H1 (cell line): Measurements from ENCODE around the gene PPA1. TPM values are rescaled to one million over a fixed set of nuclear protein-coding genes. Genes with fewer than 3 reads are reported as not detected.

Source experiments
- CTCF ChIA-PET: fragments of 300-600 bp; sonication (Branson Sonifier 250); formaldehyde crosslinking; loops from one replicate; lab custom pipeline; 2021; ENCODE audit not compliant: partially characterized antibody; lab: Charles Lee
- POLR2A ChIA-PET: fragments of 300-600 bp; sonication (Branson Sonifier 250); formaldehyde crosslinking; loops from one replicate; lab custom pipeline; 2021; ENCODE audit warnings: inconsistent platforms; ENCODE audit not compliant: partially characterized antibody; lab: Charles Lee
- DNase-seq, 2 experiments: peaks; one replicate each; pipeline versions ENCODE4 v3.0.0 to v3.0.0-alpha.2; 2010 to 2022; ENCODE audit warnings: low spot score in 2 of 2, low read depth in 1 of 2, mixed read lengths in 1 of 2
- FAIRE-seq: peaks from 2 replicates; lab custom pipeline; 2011; peaks lifted over from hg19 to GRCh38; lab: Jason Lieb, UNC
- H2AFZ ChIP-seq: 2 replicates; pipeline ENCODE4 v1.8.1; 2012; ENCODE audit warnings: low read length, inconsistent platforms
- H2AK5ac ChIP-seq: 2 replicates; pipeline ENCODE4 v1.6.1; 2013; ENCODE audit warnings: low read depth, low read length
- H2BK120ac ChIP-seq: replicated peaks from 2 replicates; pipeline ENCODE3; 2013; ENCODE audit warnings: low read depth, low read length, inconsistent platforms
- H2BK12ac ChIP-seq: 2 replicates; pipeline ENCODE4 v1.6.1; 2013; ENCODE audit warnings: low read depth, low read length
- H2BK15ac ChIP-seq: 2 replicates; pipeline ENCODE4 v1.6.1; 2013; ENCODE audit warnings: low read length
- H2BK20ac ChIP-seq: 2 replicates; pipeline ENCODE4 v1.6.1; 2013; ENCODE audit warnings: low read length
- H2BK5ac ChIP-seq: 2 replicates; pipeline ENCODE4 v1.6.1; 2013; ENCODE audit warnings: low read depth, low read length
- H3K14ac ChIP-seq: 2 replicates; pipeline ENCODE4 v1.6.1; 2013; ENCODE audit warnings: inconsistent platforms; ENCODE audit not compliant: insufficient read length
- H3K18ac ChIP-seq: 2 replicates; pipeline ENCODE4 v1.6.1; 2013; ENCODE audit warnings: low read length; ENCODE audit errors: extremely low read depth
- H3K23ac ChIP-seq: 2 replicates; pipeline ENCODE4 v1.6.1; 2013; ENCODE audit warnings: inconsistent platforms; ENCODE audit not compliant: insufficient read length
- H3K23me2 ChIP-seq: 2 replicates; pipeline ENCODE4 v1.6.1; 2013; ENCODE audit warnings: low read depth, low read length
- H3K27ac ChIP-seq: 2 replicates; pipeline ENCODE4 v1.6.1; 2011; ENCODE audit warnings: low read depth, low read length, inconsistent platforms
- H3K27me3 ChIP-seq, 4 experiments: replicated peaks in 1 of 4; 1 replicate in 1 of 4; 2 replicates in 3 of 4; pipeline versions ENCODE4 v1.6.1 to v1.8.1; 2011 to 2013; ENCODE audit warnings: low read length in 3 of 4, mild to moderate bottlenecking in 3 of 4, inconsistent platforms in 2 of 4, mixed read lengths in 2 of 4, moderate library complexity in 1 of 4; ENCODE audit not compliant: control insufficient read depth in 3 of 4, insufficient read depth in 3 of 4; ENCODE audit errors: extremely low read depth in 1 of 4
- H3K36me3 ChIP-seq, 4 experiments: 2 replicates each; pipeline versions ENCODE4 v1.6.1 to v1.8.1; 2011 to 2013; ENCODE audit warnings: mild to moderate bottlenecking in 4 of 4, low read length in 3 of 4, moderate library complexity in 2 of 4, control low read depth in 1 of 4, inconsistent platforms in 1 of 4; ENCODE audit not compliant: insufficient read depth in 4 of 4, control insufficient read depth in 2 of 4
- H3K4ac ChIP-seq: replicated peaks from 2 replicates; pipeline ENCODE3; 2013; ENCODE audit warnings: low read length, low read depth, mixed read lengths, inconsistent platforms; ENCODE audit not compliant: insufficient read length
- H3K4me1 ChIP-seq, 4 experiments: replicated peaks in 1 of 4; 1 replicate in 1 of 4; 2 replicates in 3 of 4; pipeline versions ENCODE4 v1.6.1 to v1.8.1; 2011 to 2013; ENCODE audit warnings: low read length in 3 of 4, inconsistent platforms in 2 of 4, mixed read lengths in 1 of 4; ENCODE audit not compliant: insufficient read depth in 4 of 4, control insufficient read depth in 3 of 4
- H3K4me2 ChIP-seq, 2 experiments: 2 replicates each; pipeline versions ENCODE4 v1.6.1 to v1.8.1; 2011 to 2013; ENCODE audit warnings: low read depth in 2 of 2, low read length in 2 of 2, control low read depth in 1 of 2, inconsistent platforms in 1 of 2, mild to moderate bottlenecking in 1 of 2; ENCODE audit not compliant: insufficient read depth in 1 of 2
- H3K4me3 ChIP-seq, 4 experiments: fragments of 200-600, 300-600 bp in 1 of 4; sonication (generic), shearing (Covaris generic), sonication (Bioruptor Twin) in 1 of 4; 2 replicates each; pipeline versions ENCODE4 v1.5.1 to v1.8.1; 2011 to 2016; ENCODE audit warnings: low read length in 4 of 4, low read depth in 3 of 4, control low read depth in 2 of 4, inconsistent platforms in 2 of 4, mild to moderate bottlenecking in 2 of 4, mixed read lengths in 1 of 4, moderate library complexity in 1 of 4; ENCODE audit not compliant: insufficient read depth in 2 of 4; ENCODE audit errors: extremely low read depth in 1 of 4
- H3K56ac ChIP-seq: replicated peaks from 2 replicates; pipeline ENCODE3; 2013; ENCODE audit warnings: low read depth, mild to moderate bottlenecking, mixed read lengths, low read length, inconsistent platforms; ENCODE audit not compliant: insufficient read length
- H3K79me1 ChIP-seq: 2 replicates; pipeline ENCODE4 v1.6.1; 2013; ENCODE audit warnings: low read depth, low read length, control low read depth
- H3K79me2 ChIP-seq, 2 experiments: 2 replicates each; pipeline versions ENCODE4 v1.6.1 to v1.8.1; 2012 to 2013; ENCODE audit warnings: low read length in 2 of 2, mild to moderate bottlenecking in 2 of 2, inconsistent platforms in 1 of 2; ENCODE audit not compliant: insufficient read depth in 2 of 2, control insufficient read depth in 1 of 2
- H3K9ac ChIP-seq, 4 experiments: replicated peaks in 1 of 4; 1 replicate in 1 of 4; 2 replicates in 3 of 4; pipeline versions ENCODE4 v1.6.1 to v1.8.1; 2011 to 2013; ENCODE audit warnings: low read depth in 3 of 4, low read length in 3 of 4, control low read depth in 2 of 4, mild to moderate bottlenecking in 2 of 4, moderate library complexity in 2 of 4, inconsistent platforms in 1 of 4; ENCODE audit errors: extremely low read depth in 1 of 4
- H3K9me3 ChIP-seq, 2 experiments: 2 replicates each; pipeline versions ENCODE4 v1.6.1 to v1.8.1; 2012 to 2013; ENCODE audit warnings: mild to moderate bottlenecking in 2 of 2, moderate library complexity in 2 of 2, control low read depth in 1 of 2, inconsistent platforms in 1 of 2, low read depth in 1 of 2, low read length in 1 of 2, mixed read lengths in 1 of 2; ENCODE audit not compliant: insufficient read depth in 2 of 2
- H4K20me1 ChIP-seq, 2 experiments: replicated peaks in 1 of 2; 2 replicates each; pipeline versions ENCODE3 to v1.8.1; 2011 to 2013; ENCODE audit warnings: inconsistent platforms in 2 of 2, low read length in 2 of 2, mild to moderate bottlenecking in 1 of 2; ENCODE audit not compliant: insufficient read depth in 2 of 2, control insufficient read depth in 1 of 2
- H4K5ac ChIP-seq: 2 replicates; pipeline ENCODE4 v1.6.1; 2013; ENCODE audit warnings: low read length, low read depth, mixed read lengths, inconsistent platforms; ENCODE audit not compliant: insufficient read length
- H4K8ac ChIP-seq: 2 replicates; pipeline ENCODE4 v1.8.0; 2013; ENCODE audit warnings: mild to moderate bottlenecking, moderate library complexity, low read length, inconsistent platforms; ENCODE audit not compliant: insufficient read depth; ENCODE audit errors: extremely low read depth
- H4K91ac ChIP-seq: replicated peaks from 2 replicates; pipeline ENCODE3; 2013; ENCODE audit warnings: low read length, mixed read lengths, inconsistent platforms; ENCODE audit not compliant: insufficient read length
- CBX5 ChIP-seq: fragments of 300-800, 300-1000 bp; sonication (generic); IDR thresholded peaks from 2 replicates; pipeline ENCODE4 v1.7.1; 2016; ENCODE audit warnings: antibody characterized with exemption, low read length, low read depth
- CHD2 ChIP-seq: IDR thresholded peaks from 2 replicates; pipeline ENCODE4 v1.6.1; 2012; ENCODE audit warnings: low read length, improper control_type of control experiment
- CREB1 ChIP-seq: IDR thresholded peaks from 2 replicates; pipeline ENCODE4 v1.6.1; 2012; ENCODE audit warnings: inconsistent platforms
- EP300 ChIP-seq, 2 experiments: IDR thresholded peaks; 1 replicate in 1 of 2; 2 replicates in 1 of 2; pipeline ENCODE4 v1.6.1; 2011 to 2012; ENCODE audit warnings: low read depth in 2 of 2, low read length in 2 of 2, mild to moderate bottlenecking in 2 of 2, borderline replicate concordance in 1 of 2, inconsistent platforms in 1 of 2, moderate library complexity in 1 of 2
- FOSL1 ChIP-seq: IDR thresholded peaks from 2 replicates; pipeline ENCODE4 v1.6.1; 2011; ENCODE audit warnings: mild to moderate bottlenecking, low read depth, low read length, moderate library complexity; ENCODE audit not compliant: insufficient read depth
- GABPA ChIP-seq: IDR thresholded peaks from 2 replicates; pipeline ENCODE4 v1.6.1; 2011; ENCODE audit warnings: mild to moderate bottlenecking, low read length, moderate library complexity, borderline replicate concordance; ENCODE audit not compliant: insufficient read depth
- GTF2F1 ChIP-seq: IDR thresholded peaks from 2 replicates; pipeline ENCODE4 v1.6.1; 2012; ENCODE audit warnings: low read depth, low read length, improper control_type of control experiment, borderline replicate concordance
- HDAC2 ChIP-seq, 2 experiments: fragments of 300-600 bp in 1 of 2; sonication (generic) in 1 of 2; IDR thresholded peaks; 2 replicates each; pipeline ENCODE4 v1.6.1; 2011 to 2012; ENCODE audit warnings: low read depth in 2 of 2, low read length in 2 of 2, mild to moderate bottlenecking in 2 of 2, moderate library complexity in 2 of 2, borderline replicate concordance in 1 of 2, inconsistent platforms in 1 of 2
- JUN ChIP-seq: IDR thresholded peaks from 2 replicates; pipeline ENCODE4 v1.6.1; 2011; ENCODE audit warnings: low read depth, mild to moderate bottlenecking, improper control_type of control experiment, low read length
- MAFK ChIP-seq: IDR thresholded peaks from 2 replicates; pipeline ENCODE4 v1.6.1; 2012; ENCODE audit warnings: low read depth, mild to moderate bottlenecking, improper control_type of control experiment, low read length
- NRF1 ChIP-seq: IDR thresholded peaks from 2 replicates; pipeline ENCODE4 v1.6.1; 2011; ENCODE audit warnings: mild to moderate bottlenecking, low read depth, low read length, improper control_type of control experiment
- RNF2 ChIP-seq: fragments of 200-900, 300-1000 bp; sonication (generic); IDR thresholded peaks from 2 replicates; pipeline ENCODE4 v1.7.1; 2016; ENCODE audit warnings: borderline replicate concordance, low read depth, mild to moderate bottlenecking, antibody characterized with exemption, low read length; ENCODE audit not compliant: poor library complexity, severe bottlenecking; ENCODE audit errors: missing control alignments
- SP1 ChIP-seq: IDR thresholded peaks from 2 replicates; pipeline ENCODE4 v1.6.1; 2011; ENCODE audit warnings: low read depth, low read length
- SUZ12 ChIP-seq: fragments of 200-600 bp; sonication (generic); IDR thresholded peaks from 2 replicates; pipeline ENCODE4 v1.6.1; 2012; ENCODE audit warnings: mild to moderate bottlenecking, inconsistent platforms, low read length, moderate library complexity, mixed read lengths
- WGBS, 2 experiments: shearing (Covaris generic) in 1 of 2; methylation state at CpG; one replicate each; pipeline versions ENCODE4 v1.1.6 to v1.1.7; 2013 to 2015; ENCODE audit warnings: low lambda C conversion rate in 2 of 2, mixed read lengths in 2 of 2, inconsistent platforms in 1 of 2, low coverage in 1 of 2, missing lambda C conversion rate in 1 of 2; ENCODE audit not compliant: insufficient replicate concordance in 2 of 2, insufficient coverage in 1 of 2, insufficient read length in 1 of 2; ENCODE audit errors: extremely low coverage in 1 of 2, missing lambda C conversion rate in 1 of 2; 5-methylcytosine and 5-hydroxymethylcytosine counted together
- polyA plus RNA-seq, 7 experiments: library from polyadenylated mRNA; depleted of rRNA in 3 of 7; stranded (reverse) in 5 of 7; unstranded in 2 of 7; fragments of >200 nt in 5 of 7; fragments of 200-250 nt in 2 of 7; gene quantifications; 1 replicate in 5 of 7; 2 replicates in 1 of 7; 4 replicates in 1 of 7; pipeline versions ENCODE4 v1.2.1 to v1.2.3, GENCODE V29; 2011 to 2013; ENCODE audit warnings: missing spikeins in 2 of 7, mixed read lengths in 2 of 7
- total RNA-seq: library from RNA; stranded (reverse); fragmentation: NEBNext Ultra II Directional; extraction: Animal tissue kit (Norgen Biotek cat#: 25700); gene quantifications from 2 replicates; pipeline ENCODE4 v1.2.1, GENCODE V29; 2021

The PPA1 gene
- total and polyA plus RNA-seq, 2 of the 8 experiments (the other 6 are each of a cell fraction or from before 2014, with no cell fraction given), result 77.0 to 191 TPM

DNA sequence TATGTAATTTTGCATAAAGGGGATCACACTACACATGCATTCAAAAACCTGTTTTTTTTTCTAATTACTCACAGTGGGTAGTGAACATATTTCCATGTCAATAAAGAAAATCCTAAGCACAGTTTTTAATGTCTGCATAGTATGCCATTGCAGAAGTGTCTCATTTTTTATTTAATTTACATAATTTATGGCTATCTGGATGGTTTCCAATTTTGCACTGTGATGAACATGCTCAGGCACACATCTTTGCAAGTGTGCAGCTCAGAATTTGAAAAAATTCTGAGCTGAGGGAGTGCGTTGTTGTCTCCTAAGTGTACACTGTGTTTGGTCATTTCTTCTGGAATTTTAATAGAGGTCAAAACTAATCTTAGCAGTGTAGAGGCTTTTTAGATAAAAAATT, 48.4 kb upstream of the PPA1 start:
- ChIA-PET POLR2A (no interaction called here), CTCF (interaction anchor here (1.1 to 2.8 kb wide), 6 partner anchors 10 to 83 kb away, joined by 3 to 31 read pairs (median 5); no protein-coding TSS in a partner anchor)
- H3K9ac ChIP-seq, result no peak overlapping the region
- FAIRE-seq (no peak), DNase-seq (no peak)
- no peak overlapping the region for H4K5ac ChIP-seq
- H3K23me2 ChIP-seq, result peaks cover 9% of the 10 kb centered on the region; the same call in 1 of the 2 replicates
- H3K56ac ChIP-seq, result no peak overlapping the region
- no peak overlapping the region for H3K27ac ChIP-seq
- no peak overlapping the region for H3K4ac ChIP-seq
- no peak overlapping the region for H3K4me2 ChIP-seq
- no peak overlapping the region for H3K14ac ChIP-seq
- no peaks in the 10 kb centered on the region for H3K36me3 ChIP-seq
- no peaks in the 10 kb centered on the region for H3K9me3 ChIP-seq
- H3K79me1 ChIP-seq, result no peaks in the 10 kb centered on the region
- H3K4me3 ChIP-seq, result no peak overlapping the region
- no peak overlapping the region for H2BK12ac ChIP-seq
- no peak overlapping the region for H4K91ac ChIP-seq
- no peaks in the 10 kb centered on the region for H3K79me2 ChIP-seq
- H3K18ac ChIP-seq, result no peak overlapping the region
- peaks cover 14 to 36% (median 23%) of the 10 kb centered on the region in 4 experiments for H3K27me3 ChIP-seq
- no peak overlapping the region for H4K8ac ChIP-seq
- no peak overlapping the region for H2BK5ac ChIP-seq
- H2BK15ac ChIP-seq, result no peak overlapping the region
- no peaks in the 10 kb centered on the region for H4K20me1 ChIP-seq
- no peaks in the 10 kb centered on the region for H3K4me1 ChIP-seq
- H2BK120ac ChIP-seq, result no peak overlapping the region
- H2AFZ ChIP-seq, result no peak overlapping the region
- TF ChIP-seq SUZ12, result no peak
- no peak for TF ChIP-seq JUN
- TF ChIP-seq CHD2, result no peak
- TF ChIP-seq CREB1, result no peak
- no peak for TF ChIP-seq NRF1
- TF ChIP-seq SP1, result no peak
- TF ChIP-seq MAFK, result no peak
- no peak for TF ChIP-seq HDAC2 (IDR thresholded peaks at IDR 0.05; ENCODE audit: borderline replicate concordance in 1 of 2, low read depth in 2 of 2, low read length in 2 of 2)
- no peak for TF ChIP-seq CBX5
- no peak for TF ChIP-seq GABPA
- TF ChIP-seq EP300 (IDR thresholded peaks at IDR 0.05; ENCODE audit: borderline replicate concordance in 1 of 2, low read depth in 2 of 2, low read length in 2 of 2), result no peak
- no peak for TF ChIP-seq RNF2
- no peak for TF ChIP-seq GTF2F1
- TF ChIP-seq FOSL1, result no peak
- no peak overlapping the region for H2BK20ac ChIP-seq
- H2AK5ac ChIP-seq, result no peak overlapping the region
- H3K23ac ChIP-seq, result no peak overlapping the region
- 95% methylated on average over 1 of the region's 1 CpG; no CpG with 5 or more reads in 1 of the 2 experiments for WGBS, 2 experiments
